Left colon (tissue), 2 donors: Measurements from ENCODE around the gene DTD1. TPM values are rescaled to one million over a fixed set of nuclear protein-coding genes. Genes with fewer than 3 reads are reported as not detected.
"Not testable (repeated sequence)": the region's sequence is repeated elsewhere in the genome, so short reads cannot be mapped to it uniquely, and the experiment has no call there.

ENCODE experiments used
- ATAC-seq: fragments of 200-7000 bp; cut with Tn5 transposase; one replicate; pipeline ENCODE4 v1.9.1; 2020; ENCODE audit warnings: mild to moderate bottlenecking, moderate library complexity
- DNase-seq, 2 donors: peaks; one replicate each; pipeline ENCODE4 v3.0.0-alpha.2; 2020
- intact Hi-C, 2 donors: fragments of 100-400 bp; cut with DNase I in 1 of 2; cut with micrococcal nuclease in 1 of 2; formaldehyde crosslinking; loops; one replicate each; pipeline versions ENCODE4 v1.11.2 to v1.14.0; 2022; cut with DNase I, micrococcal nuclease
- total RNA-seq, 2 donors: library from RNA; stranded (reverse); fragmentation: NEBNext Ultra II Directional; extraction: Animal tissue kit (Norgen Biotek cat#: 25700); gene quantifications; one replicate each; pipeline ENCODE4 v1.2.1, GENCODE V29; 2021
- donor health status: DM: no; HTN: no; CAD: no.
- donor health status: DM: yes; HTN: yes; CAD: no.

DTD1 gene
- total RNA-seq, 2 donors from 2014 or later: 17.1 to 20.8 TPM

DNA sequence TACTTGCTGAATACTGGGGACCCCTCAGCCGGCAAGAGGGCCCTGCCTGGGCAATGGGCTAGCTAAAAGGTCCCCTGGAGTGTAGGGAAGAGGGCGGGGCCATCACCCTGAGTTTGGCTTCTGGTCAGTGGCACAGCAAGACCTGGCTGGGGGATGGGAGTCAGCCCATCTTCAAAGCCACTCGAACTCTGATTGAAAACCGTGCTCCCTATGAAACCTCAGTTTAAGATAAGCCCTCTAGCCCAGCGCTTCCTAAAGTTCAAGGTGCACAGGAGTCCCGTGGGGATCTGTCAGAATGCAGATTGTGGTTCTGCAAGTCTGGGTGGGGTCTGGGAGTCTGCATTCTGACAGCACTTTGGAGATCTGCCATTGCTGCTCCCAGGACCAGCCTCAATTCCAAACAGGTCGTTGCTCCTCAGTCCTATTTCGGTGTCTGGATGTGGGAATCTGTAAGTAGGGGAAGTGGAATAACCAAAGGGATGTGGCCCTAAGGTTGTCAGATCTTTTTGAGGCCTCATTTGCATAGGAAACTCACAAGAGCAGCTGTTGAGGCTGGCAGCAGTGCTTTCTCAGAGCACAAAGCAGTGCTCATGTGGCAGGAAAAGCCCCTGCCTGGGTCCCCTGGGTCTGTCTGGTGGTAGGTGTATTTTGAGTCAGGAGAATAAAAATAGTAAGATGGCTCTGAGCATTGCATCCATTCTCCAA lies 140.5 kb downstream of the DTD1 start:
- ATAC-seq (no peak), DNase-seq (no peak)
- intact Hi-C loops: no loop called here

DNA sequence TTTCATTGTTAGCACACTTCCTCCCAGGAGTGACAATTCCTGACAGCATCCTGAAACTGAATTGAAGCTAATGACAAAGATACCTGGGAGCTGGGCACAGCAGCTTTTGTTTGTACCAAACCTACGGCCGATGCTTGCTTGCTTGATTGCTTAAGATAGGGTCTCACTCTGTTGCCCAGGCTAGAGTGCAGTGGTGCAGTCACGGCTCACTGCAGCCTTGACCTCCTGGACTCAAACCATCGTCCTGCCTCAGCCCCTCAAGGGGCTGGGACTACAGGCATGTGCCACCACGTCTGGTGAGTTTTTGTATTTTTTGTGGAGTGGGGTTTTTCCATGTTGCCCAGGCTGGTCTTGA lies 141.0 kb downstream of the DTD1 start:
- no peak for ATAC-seq
- no peak for DNase-seq
- intact Hi-C loops: no loop called here

DNA sequence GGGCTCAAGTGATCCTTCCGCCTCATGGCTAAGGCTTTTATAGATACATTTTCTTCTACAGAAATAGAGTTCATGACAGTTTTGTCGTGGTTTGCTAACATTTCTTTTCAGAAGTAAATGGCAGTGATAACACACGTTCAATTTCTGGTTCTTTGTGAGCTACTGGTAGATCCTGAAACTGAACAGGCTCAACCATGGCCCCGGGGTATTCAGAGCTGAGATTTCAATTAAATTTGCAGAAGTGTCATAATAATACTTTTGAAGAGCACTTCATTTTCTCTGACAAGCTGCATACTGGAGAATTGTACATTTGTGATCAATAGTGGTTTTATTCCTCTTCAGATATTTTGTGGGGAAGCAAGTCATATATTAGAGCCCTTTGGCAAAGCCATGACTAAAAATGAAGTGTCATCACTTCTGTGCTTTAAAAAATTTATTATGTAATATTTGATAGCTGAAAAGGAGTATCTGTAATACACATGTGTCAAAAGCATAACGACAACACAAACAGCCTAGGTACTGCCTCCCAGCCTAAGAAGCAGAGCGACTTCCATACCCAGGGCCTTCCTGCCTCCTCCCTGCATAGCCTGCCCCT lies 141.5 kb downstream of the DTD1 start:
- ATAC-seq: no peak
- intact Hi-C loops: no loop called here
- DNase-seq: no peak

DNA sequence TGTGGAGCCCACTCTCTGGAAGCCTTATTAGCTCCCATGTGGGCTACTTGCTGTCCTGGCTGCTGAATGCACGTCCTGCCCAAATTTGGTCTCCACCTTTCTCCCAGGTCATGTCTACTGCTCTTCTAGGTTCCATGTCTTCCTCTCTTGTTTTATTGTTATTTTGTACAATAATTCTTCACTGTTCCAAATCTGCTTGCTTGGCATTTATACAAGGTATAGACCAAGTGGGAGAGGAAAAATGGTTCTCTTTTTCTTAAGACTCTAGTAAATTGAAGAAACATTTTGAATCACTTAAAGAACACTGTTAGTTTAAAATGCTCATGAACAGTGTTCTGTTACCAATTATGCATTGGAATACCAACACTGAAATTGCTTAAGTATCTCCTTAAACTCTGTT lies 144.1 kb downstream of the DTD1 start:
- ATAC-seq (no peak), DNase-seq (no peak)
- intact Hi-C loops: no loop called here

DNA sequence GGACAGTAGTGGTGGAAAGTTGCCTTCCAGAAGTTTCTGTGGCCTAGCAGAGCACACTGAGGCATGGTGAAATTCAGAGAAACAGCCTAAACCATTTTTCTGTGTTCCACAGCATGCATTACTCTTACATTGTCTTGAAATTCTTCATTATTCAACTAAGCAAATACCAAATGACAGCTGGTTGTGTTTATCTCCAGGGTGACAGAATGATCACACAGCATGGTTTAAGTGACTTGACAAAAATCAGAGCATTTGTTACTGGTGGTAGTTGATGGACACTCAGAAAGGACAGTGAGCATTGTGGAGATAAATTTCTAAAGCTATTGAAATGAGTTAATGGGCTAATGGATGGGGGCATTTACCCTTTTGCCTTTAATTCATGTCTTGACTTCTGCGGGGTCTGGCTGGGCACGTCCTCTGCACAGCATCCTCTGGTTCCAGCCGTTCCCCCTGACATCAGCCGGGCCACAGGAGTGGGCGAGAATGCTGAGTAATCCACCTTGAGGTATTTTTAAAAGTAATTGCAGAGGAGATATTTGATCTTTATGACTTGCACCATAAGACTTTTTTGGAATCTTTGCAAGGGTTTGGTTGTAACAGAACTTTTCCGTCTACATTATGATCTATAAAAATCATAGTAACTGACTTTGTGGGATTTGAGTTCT lies 146.8 kb downstream of the DTD1 start:
- intact Hi-C loops: no loop called here
- DNase-seq (no peak), ATAC-seq (no peak)

DNA sequence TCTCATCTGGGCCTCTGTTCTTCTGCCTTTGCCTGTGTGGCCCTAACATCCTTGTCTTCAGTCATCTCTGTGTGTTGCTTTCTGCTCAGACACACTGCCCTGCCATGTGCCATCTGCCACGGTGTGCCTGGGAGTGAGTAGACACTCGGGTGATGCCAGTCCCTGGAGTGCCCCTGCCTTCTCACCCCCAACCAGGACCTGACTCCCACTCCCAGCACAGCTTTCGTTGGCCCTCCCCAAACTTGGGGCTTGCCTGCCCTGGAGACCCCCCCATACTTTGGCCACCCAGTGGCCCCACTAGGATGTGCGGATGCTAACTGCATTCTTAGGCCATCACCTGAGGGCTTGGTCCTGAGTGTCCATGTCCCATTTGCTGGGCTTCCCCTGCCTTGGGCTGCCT lies 149.3 kb downstream of the DTD1 start:
- intact Hi-C loops: no loop called here

DNA sequence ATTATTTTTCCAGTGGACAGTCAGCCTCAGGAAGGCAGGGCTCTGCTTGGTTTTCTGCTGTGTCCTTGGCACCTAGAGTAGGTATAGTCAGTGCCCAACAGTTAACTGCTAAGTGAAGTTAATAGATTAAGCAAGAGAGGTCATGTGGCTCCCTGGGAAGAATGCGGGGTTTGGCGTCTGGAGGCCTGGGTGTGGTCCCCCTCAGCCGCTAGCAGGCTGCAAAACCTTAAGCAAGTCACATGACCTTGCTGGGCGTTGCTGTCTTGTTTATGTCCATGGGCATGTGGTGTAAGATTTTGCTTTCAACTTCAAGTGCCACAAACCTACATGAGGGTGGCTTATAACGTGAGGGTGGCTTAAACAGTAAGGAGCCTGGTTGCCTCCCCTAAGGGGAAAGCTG lies 150.2 kb downstream of the DTD1 start:
- DNase-seq (no peak), ATAC-seq (peak; percentile 63)
- intact Hi-C loops: no loop called here

More for the DNA sequence above, 149.3 kb downstream of the DTD1 start:
- no peak for DNase-seq
- ATAC-seq: no peak

DNA sequence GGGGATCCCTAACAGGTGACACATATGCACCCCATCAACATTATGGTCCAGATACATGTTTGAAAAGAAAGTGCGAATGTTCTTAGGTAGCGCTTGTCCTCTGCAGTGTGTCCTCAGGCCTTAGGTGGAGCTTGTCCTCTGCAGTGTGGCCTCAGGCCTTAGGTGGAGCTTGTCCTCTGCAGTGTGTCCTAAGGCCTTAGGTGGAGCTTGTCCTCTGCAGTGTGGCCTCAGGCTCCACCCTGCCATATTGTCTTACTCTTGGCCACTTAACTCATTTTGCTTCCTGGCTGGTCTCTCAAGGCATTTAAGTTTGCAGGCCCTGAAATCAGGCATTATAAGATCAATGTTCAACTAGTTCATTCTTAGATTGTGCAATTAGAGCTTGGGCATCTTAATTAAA lies 151.0 kb downstream of the DTD1 start:
- intact Hi-C loops: no loop called here
- no peak for DNase-seq
- ATAC-seq: no peak

DNA sequence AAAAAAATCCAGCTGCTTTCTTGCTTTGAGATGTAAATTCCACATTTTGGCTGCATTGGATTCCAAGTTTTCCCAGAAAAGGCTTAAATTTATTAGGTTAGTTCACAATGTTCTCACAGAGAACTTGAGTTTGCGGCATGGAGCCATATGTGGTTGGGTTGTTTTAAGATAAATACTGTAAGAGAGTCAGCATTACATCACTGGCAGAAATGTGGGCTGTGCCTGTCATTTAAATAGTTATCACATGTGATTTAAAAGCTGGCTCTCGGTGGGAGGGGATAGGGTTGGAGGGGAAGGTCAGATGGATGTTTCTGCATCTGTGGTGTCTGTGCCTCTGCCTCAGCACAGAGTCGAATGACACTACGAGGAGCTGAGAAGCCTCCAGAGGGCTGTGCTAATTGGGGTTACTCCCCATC lies 151.9 kb downstream of the DTD1 start:
- peak; percentile 16 to 45 for DNase-seq
- no peak for ATAC-seq
- intact Hi-C loops: no loop called here

DNA sequence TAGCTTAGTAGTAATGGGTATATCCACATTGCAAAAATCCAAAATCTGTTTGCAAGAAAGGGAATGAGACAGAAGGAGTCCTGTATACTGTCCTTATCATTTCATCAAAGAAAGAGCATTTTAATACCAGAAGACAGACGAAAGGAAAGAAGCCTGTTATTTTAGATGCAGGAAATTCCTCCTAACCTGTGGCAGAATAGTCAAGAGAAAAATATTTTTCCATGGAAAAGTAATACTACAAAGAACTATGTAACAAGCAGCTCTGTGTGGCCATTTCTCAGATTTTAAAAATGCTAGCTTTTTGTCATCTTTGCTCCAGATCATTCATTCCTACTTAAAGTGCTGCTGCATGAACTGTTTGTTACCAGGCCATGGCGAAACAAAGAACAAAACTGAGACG lies 152.9 kb downstream of the DTD1 start:
- intact Hi-C loops: no loop called here
- ATAC-seq (no peak), DNase-seq (no peak)

DNA sequence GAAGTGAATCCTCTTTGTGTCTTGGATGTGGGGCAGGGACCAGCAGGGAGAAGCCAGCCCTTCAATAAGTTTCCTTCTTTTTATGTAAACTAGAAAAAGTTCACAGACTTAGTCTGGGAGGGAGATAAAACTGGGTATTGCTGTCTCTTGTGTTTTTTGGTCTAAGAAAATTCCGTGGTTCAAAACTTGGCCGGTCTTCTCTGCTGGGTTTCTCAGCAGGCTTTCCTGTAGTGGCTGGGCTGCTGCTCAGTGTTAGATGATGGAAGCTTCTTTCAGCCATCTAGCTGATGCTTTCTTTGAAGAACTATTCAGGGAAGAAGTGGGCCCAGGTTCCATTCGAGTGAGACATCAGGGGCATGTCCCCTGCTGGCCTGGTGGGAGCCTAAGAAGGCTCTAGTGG lies 155.0 kb downstream of the DTD1 start:
- intact Hi-C loops: no loop called here
- DNase-seq: no peak
- ATAC-seq: no peak

DNA sequence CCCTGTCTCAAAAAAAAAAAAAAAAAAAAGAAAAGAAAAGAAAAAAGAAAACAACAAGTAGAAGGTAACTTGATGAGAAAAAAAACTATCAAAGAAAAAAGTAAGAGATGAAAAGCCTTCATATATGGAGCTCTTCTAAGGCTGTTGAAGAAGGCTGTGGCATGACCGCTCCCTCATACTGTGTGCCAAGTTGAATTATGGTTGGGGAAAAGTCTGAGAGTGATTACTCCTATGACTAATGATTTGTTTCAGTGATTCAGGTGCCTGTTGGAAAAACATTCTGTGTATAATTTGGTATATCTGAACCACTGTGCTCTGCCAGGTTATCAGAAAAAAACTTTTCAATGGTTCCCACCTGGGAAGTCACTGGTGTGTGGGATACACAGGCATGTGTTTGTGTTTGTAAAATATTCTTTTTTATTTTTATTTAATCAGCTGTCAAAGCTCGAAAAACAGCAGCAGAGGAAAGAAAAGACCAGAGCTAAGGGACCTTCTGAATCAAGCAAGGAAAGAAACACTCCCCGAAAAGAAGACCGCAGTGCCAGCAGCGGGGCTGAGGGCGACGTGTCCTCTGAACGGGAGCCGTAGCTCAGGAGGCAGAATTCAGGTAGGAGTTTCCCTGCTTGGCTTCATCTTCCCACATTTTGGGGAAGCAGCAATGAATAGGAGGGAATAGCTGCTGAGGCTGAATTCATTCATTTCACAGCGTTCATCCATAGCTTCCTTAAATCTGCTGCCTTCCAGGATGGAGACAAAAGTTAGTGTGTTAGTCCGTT lies 156.0 kb downstream of the DTD1 start:
- DNase-seq (no peak), ATAC-seq (no peak)
- intact Hi-C loops: no loop called here

DNA sequence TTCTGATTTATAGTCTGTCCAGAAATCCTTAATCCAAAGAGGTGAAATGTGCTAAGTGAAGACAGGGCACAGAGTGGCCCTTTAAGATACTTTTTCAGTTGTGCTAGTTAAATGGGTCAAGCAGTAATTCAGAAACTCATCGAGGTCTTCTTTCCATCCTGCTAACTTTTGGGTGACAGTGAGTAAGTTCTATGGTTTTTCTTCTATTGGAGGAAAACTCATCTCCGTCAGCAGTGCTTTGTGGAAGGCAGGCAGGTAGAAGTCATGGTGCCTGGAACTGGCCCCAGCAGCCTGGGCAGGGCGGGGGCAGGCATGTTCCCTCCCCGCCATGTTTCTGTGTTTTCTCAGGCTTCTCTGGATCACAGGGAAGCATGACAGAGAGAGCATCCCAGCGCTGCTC lies 159.2 kb downstream of the DTD1 start:
- ATAC-seq: no peak
- intact Hi-C loops: no loop called here

DNA sequence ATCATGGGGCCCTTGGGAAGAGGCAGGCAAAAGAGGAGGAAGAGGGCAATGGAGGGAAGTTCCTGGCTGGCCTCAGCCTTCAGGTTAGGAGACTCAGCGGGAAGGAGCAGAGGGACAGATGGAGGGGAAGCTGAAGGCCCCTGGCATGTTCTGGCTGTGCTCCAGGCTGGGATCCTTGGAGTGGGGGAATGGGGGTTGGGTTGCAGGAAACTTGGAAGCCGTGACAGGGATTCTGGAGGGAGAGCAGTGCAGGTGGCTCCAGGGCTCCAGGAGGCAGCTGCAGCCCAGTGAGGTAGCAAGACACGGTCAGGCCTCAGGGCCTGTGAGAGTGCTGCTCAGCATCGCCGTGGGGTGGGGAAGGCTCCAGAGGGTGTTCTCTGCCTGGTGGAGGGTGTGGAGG lies 161.1 kb downstream of the DTD1 start:
- DNase-seq (no peak), ATAC-seq (no peak)
- intact Hi-C loops: no loop called here

More for the DNA sequence above, 159.2 kb downstream of the DTD1 start:
- DNase-seq: no peak

DNA sequence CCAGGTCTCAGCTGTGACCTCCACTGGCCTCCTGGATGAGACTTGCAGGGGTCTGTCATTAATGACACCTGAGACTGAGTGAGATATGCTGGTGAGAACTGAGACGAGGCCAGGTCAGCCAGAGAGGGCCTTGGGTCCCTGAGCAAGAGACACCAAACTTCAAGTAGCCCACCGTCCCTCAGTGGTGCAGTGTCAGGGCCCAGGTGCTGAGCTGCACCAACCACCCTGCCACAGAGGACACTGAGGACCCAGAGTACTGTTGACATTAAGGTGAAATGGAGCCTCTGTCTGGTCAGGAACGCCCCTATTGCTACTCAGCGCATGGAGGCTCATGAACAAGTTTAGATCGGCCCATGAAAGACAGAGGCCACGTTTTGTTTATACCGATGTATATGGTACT lies 161.7 kb downstream of the DTD1 start:
- intact Hi-C loops: no loop called here
- ATAC-seq (no peak), DNase-seq (no peak)

DNA sequence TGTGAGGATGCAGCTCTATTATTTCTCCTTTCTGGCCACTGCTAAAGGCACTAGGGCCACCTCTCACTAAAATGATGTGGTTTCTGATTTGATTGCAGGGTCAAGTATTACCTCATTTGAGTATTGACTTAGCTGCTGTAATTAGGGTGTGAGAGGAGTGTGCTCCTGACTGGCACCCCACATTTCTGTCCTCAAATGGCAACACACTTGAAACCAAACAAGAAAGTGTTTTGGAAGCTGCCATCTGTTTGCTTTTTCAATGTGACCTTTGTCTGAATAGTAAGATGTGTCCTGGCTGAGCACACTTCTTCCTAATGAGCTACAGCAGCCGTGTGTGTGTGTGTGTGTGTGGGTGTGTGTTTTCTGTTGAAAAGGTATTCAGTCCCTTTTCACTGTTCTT lies 162.9 kb downstream of the DTD1 start:
- DNase-seq (no peak), ATAC-seq (no peak)
- intact Hi-C loops: no loop called here

DNA sequence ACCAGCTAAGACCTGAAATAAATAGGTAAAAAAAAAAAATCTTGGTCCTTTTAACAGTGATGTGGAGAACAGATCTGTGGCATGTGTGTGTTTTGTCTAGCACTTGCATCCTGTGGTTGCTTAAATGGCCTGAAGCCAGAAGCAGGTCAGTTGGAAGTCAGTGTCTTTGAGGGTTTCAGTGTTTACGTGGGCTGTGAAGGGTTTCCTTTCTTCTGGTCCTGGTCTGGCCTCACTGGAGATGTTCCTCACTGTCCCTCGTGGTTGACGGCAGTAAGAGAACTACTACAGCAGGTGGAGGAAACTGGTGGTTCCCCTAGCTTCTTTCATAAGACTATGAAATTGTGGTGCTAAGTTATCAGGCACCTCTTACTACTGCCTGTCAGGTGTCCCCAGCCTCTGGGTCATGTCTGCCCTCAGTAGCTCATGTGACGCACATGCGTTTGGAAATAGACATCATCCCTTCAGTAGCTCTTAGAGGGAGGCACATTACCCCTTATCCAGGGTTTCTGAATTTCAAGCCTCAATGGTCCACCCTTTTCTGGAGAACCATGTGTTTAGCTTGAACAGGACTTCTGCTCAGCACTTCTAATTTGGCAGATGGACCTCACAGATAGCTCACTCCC lies 166.3 kb downstream of the DTD1 start:
- no peak for DNase-seq
- intact Hi-C loops: no loop called here
- no peak for ATAC-seq

DNA sequence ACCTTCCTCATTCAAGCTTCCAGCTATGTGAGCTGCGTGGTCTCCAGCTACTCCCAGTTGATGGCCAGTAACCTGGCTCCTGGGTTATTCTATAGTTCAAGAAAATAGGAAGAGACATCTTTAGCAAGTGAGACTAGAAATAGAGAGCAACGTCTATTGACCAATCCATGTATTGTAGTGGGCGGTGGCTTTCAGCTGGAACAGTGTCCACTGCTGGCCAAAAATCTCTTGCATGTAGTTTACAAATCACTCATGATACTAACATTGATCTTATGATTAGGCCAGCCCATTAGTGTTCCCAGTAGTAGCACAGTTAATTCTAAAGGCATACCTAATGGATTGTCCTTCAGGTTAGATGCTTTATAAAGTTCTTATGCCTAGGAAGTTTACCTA lies 166.8 kb downstream of the DTD1 start:
- intact Hi-C loops: no loop called here
- no peak for ATAC-seq
- no peak for DNase-seq

DNA sequence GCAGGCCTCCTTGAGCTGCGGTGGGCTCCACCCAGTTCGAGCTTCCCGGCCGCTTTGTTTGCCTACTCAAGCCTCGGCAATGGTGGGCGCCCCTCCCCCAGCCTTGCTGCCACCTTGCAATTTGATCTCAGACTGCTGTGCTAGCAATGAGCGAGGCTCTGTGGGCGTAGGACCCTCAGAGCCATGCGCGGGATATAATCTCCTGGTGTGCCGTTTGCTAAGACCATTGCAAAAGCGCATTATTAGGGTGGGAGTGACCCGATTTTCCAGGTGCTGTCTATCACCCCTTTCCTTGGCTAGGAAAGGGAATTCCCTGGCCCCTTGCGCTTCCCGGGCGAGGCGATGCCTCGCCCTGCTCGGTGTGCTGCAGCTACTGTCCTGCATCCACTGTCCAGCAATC lies 173.0 kb downstream of the DTD1 start:
- intact Hi-C loops, ATAC-seq: not testable (repeated sequence)

More for the DNA sequence above, 173.0 kb downstream of the DTD1 start:
- not testable (repeated sequence) for DNase-seq
